Iris pigment epithelial cell (primary cell): ENCODE data around the gene RBBP6.
"Not testable (repeated sequence)": the region's sequence is repeated elsewhere in the genome, so short reads cannot be mapped to it uniquely, and the experiment has no call there.

ENCODE experiments used
- DNase-seq: peaks from one replicate; pipeline ENCODE4 v3.0.0-alpha.2; 2011; ENCODE audit warnings: low read depth

The RBBP6 gene

GRCh38 chr16:24539295-24539849 lies at the start of gene RBBP6:
Gene RBBP6, plus strand, starts transcription at chr16:24539566. Its CDS starts 1,061 bp downstream, at chr16:24540627.
- DNase-seq, result peak; percentile 98

GRCh38 chr16:24490866-24491265 lies 48.5 kb upstream of the RBBP6 start:
- DNase-seq, result no peak

GRCh38 chr16:24491731-24492130 lies 47.6 kb upstream of the RBBP6 start:
- no peak for DNase-seq

- no peak for DNase-seq
These were observed 45.5 kb upstream of the RBBP6 start for GRCh38 chr16:24493821-24494220.

- DNase-seq, result not testable (repeated sequence)
These were observed 44.2 kb upstream of the RBBP6 start for GRCh38 chr16:24495207-24495606.

GRCh38 chr16:24497440-24497839 lies 41.9 kb upstream of the RBBP6 start:
- DNase-seq, result peak; percentile 31

GRCh38 chr16:24499193-24499814 lies 40.1 kb upstream of the RBBP6 start:
- peak; percentile 52 for DNase-seq

GRCh38 chr16:24504472-24505345 lies 34.7 kb upstream of the RBBP6 start:
- peak; percentile 55 for DNase-seq

- DNase-seq, result no peak
These were observed 33.4 kb upstream of the RBBP6 start for GRCh38 chr16:24505959-24506358.

GRCh38 chr16:24507959-24508480 lies 31.3 kb upstream of the RBBP6 start:
- DNase-seq, result no peak

GRCh38 chr16:24508614-24509013 lies 30.8 kb upstream of the RBBP6 start:
- DNase-seq, result peak; percentile 94

- no peak for DNase-seq
These were observed 29.8 kb upstream of the RBBP6 start for GRCh38 chr16:24509536-24509935.

GRCh38 chr16:24511174-24511573 lies 28.2 kb upstream of the RBBP6 start:
- no peak for DNase-seq

GRCh38 chr16:24511792-24512191 lies 27.6 kb upstream of the RBBP6 start:
- no peak for DNase-seq

GRCh38 chr16:24514096-24514495 lies 25.3 kb upstream of the RBBP6 start:
- DNase-seq, result no peak

GRCh38 chr16:24515186-24515585 lies 24.2 kb upstream of the RBBP6 start:
- no peak for DNase-seq

GRCh38 chr16:24516900-24517669 lies 22.3 kb upstream of the RBBP6 start:
- DNase-seq, result peak; percentile 88

- DNase-seq, result no peak
These were observed 20.9 kb upstream of the RBBP6 start for GRCh38 chr16:24518498-24518897.

GRCh38 chr16:24520983-24521382 lies 18.4 kb upstream of the RBBP6 start:
- DNase-seq, result no peak

GRCh38 chr16:24522751-24523150 lies 16.6 kb upstream of the RBBP6 start:
- DNase-seq, result no peak

GRCh38 chr16:24523569-24523968 lies 15.8 kb upstream of the RBBP6 start:
- no peak for DNase-seq
